Embryonic facial prominence (tissue), 1 donor: ENCODE measurements around the gene SNRNP200.
A peak's percentile ranks its signal among the peaks of the same experiment; 100 is the strongest.
"Not testable (repeated sequence)": the region's sequence is repeated elsewhere in the genome, so short reads cannot be mapped to it uniquely, and the experiment has no call there.

ENCODE experiments used
- DNase-seq: peaks from one replicate; pipeline ENCODE4 v3.0.0-alpha.2; 2016; ENCODE audit errors: extremely low spot score

SNRNP200 gene

DNA sequence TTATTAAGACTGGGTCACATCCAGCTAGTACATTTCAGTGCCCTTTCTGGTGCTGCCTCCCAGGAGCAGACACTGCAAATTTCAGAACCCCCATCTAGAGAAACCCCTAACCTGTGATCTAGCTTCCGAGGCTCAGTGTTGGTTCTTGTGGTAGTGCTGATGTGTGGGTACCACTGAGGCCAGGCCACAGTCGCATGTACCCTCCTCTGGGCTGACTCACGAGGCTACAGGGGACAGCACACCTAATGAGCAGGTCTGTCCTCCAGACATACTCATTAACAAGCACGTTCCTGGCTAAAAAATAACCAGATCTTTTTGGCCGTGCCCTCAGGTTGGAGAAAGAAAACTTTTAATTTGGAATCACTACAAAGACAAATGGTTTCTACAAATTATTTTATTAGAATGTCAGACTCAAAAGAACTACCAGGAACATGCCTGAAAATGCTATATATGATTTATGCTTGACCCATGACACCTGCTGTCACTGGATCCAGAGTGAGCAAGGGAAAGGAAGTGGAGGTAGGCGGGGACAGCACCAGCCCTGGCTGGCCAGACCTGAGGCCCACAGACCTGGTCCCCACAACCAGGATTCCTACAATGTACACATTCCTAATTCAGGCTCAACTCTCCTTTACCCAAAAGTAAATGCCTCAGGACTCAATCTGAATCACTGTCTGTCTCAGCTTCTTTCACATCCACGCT is 30.8 kb downstream of the SNRNP200 start:
- no peak for DNase-seq

DNA sequence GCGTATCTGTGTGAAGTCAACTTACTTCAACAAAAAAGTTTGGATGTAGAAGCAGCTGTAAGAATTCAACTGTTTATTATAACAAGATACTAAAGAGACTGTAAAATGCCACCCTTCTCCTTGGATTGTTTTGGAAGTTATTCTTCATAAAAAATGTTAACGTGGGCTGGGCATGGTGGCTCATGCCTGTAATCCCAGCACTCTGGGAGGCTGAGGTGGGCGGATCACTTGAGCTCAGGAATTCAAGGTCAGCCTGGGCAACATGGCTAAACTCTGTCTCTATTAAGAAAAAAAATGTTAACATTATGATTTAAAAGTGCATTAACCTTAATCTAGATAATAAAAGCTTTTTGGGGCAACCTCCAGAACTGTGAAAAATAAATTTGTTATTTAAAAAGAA is 31.6 kb downstream of the SNRNP200 start:
- no peak for DNase-seq

DNA sequence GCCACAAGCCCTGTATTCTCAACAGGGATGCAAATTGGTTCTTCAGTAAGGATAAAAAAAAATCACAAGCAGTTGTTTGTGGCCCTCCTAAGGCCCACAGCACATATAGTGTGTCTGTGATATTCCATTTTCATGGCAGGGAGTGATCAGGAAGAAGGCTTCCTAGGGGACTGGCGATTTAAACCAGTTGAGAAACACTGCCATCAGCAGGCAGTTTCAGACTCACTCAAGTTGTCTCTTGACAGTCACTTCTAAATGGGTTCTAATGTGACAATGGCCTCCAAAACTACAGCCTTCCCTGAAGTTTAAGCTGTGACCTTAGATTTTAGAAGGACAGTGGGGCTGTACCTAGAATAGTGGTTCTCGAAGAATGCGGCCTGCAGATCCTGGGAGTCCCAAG is 33.4 kb downstream of the SNRNP200 start:
- DNase-seq = no peak

DNA sequence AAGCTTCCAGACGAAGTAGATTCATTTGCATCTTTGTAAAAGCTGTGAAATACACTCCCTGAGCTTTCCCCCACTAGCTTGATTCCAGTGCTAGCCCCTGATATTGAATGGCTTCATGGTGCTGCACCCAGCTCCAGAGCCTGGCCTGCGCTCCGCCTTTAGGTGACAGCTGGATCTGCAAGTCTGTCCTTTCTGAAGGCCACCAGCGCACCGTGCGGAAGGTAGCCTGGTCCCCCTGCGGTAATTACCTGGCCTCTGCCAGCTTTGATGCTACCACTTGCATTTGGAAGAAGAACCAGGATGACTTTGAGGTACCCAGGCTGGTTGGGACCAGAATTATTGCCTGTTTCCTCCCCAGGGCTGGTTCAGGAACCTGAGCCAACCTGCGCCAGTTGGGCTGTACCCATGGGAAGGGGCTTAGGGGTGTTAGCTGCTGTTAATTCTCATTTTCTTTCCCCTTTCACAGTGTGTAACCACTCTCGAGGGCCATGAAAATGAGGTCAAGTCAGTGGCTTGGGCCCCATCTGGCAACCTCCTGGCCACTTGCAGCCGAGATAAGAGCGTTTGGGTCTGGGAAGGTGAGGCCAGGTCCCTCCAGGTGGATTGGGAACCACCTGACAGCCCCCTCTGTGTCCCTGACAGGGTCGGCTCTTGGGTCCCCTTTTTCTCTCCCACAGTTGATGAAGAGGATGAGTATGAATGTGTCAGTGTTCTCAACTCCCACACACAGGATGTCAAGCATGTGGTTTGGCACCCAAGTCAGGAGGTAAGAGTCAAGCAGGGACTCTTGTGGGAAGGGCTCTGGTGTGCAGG is 38.0 kb downstream of the SNRNP200 start:
- no peak for DNase-seq

DNA sequence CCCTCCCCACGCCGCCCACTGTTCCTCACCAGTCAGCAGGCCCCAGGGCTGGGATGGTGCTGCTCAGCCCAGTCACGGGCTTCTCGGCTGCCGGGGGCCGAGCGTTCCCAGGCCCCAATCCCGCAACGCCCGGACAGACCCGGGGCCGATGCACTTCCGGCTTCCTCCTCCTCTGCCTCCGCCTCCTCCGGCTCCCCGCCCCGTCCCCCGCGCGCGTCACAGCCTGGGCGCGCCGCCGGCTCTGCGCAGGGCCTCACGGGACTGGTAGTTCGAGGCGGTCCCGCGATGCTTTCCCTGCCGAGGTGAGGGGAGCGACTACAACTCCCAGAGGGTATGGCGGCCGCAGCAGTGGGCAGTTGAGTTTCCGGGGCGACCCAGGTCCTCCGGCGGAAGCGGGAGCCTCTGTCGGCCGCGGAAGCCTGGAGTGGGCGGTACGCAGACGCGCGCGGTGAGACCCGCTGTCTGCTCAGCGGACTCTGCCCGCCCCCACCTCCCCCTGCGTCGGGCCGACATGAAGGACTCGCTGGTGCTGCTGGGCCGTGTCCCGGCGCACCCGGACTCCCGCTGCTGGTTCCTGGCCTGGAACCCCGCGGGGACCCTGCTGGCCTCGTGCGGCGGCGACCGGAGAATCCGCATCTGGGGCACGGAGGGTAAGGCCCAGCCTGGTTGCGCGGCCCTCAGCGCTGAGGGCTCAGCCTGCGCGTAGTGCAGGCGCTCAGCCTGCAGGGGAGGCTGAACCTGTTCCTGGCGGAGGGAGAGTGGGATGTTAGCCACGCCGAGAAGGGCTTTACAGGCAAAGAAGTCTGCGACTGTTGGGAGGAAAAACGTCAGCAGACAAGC is 39.3 kb downstream of the SNRNP200 start, which contains the start of the genes CIAO1 and TMEM127:
CIAO1 (plus strand) TSS at position 386 of the 840 bp plus-strand sequence; CDS start at position 512, 126 bp downstream.
TMEM127 (minus strand) TSS at position 158 of the 840 bp plus-strand sequence. CDS start 616 bp downstream, outside the sequence.
- peak; percentile 93 for DNase-seq

DNA sequence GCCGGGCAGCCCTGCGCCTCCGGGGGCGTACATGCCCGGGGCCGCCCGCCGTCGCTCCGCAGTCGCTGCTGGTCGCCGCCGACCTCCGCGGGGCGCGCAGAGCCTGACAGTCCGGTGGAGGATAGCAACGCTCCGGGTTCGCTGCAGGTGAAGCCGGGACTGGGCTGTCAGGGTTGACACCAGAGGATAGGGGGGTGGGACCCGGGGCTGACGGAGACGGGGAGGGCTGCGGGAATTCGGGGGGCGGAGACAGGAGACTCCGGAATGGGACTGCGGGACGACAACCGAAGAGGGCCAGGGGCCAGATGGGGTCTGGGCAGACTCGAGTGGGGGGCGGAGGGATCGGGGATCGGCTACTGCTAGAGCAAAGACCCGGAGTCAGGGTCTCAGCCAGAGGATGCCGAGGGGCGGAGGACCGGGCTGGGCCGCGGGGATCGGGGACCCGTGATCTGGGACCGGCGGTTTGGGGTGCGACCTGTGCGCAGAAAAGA is 40.0 kb downstream of the SNRNP200 start:
- DNase-seq = no peak

DNA sequence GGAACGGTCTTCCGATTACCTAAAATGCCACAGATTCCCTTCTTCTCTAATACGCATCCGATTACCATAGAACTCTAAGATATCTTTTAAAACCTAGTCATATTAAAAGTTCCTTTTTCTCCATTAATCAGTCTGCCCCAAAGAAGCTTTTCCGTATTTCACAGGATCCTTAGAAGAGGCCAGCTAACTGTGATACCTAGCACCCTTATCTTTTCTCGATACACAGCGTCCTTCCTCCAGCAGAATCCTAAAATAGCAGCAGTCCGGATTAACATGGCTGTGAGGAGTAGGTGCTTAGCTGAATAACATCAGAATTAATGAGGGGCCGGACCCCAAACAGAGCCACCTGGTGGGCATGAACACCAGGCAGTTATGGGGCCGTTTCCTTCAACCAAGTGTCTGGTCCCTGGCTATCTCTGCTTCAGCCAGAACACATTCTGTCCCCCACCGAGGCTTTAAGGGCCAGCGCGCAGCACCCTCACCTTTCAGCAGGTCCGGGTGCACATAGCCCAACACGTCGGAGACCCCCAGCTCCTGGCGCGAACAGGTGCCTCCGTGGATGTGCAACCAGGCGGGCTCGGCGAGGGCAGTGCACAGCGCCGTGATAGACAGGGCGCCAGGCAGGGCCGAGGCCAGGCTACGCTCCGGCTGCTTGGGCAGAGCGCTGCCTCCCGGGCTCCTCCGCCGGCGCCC is 40.5 kb downstream of the SNRNP200 start:
- DNase-seq = no peak

DNA sequence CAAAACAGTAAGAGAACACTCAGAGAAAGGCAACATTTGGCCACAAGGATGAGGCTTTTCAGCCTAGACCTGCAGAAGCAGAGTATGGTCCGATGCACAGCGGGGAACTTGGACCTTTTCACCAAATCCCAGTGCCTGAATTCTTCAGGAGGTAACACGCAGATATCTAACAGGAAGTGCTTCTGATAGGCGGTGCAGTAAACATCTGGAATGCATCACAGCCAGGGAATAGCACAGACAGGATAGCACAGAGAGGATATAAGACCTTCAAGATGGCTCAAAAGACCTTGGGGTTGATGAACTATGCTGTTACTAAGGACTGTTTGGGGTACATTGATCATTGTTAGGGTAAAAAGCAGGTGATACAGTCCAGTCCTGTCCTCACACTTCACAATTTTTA is 41.3 kb downstream of the SNRNP200 start:
- DNase-seq = no peak

DNA sequence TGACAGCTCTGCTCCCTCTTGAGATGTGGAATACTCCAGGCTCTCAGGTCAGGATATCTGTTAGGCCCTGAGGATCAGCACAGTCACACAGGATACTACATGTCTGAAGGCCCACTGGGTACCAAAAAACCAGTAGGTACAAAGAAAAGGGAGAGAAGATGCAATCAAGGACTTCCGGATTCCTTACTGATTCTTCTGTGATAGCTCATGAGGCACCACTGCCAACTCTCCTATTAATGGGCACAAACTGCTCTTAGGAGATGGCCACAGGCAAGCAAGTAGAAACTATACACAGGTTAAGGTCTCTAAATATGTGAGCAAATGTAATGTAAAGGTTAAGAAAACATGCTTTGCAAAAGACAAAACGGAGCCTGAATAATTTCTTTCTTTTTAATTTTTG is 43.0 kb downstream of the SNRNP200 start:
- no peak for DNase-seq

DNA sequence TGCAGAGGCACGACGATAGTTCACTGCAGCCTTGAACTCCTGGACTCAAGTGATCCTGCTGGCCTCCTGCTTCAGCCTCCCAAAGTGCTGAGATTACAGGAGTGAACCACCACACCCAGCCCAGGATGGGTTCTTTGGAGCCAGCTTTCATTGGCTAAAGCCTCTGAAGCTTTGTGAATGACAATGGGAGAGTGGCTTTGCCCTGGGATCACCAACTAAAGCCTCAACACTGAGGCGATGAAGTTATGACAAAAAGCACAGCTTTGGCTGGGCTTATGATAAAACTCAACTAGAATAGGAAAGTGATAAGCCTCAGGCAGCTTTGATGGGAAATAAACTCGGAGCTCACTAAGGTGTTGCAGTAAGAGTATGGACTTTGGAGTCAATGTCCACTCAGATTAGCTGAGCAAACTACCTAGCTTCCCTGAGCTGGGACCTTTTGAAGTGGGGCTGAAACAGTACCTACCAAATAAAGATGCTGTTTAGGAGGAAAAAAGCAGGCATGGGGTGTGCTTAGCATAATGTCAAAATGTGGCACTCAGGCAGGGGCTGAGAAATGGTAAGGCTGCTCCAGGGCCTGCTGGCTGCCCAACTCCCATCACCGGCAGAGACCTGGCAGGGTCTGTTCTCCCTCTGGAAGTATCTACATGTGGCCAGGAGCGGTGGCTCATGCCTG is 43.9 kb downstream of the SNRNP200 start:
- no peak for DNase-seq

DNA sequence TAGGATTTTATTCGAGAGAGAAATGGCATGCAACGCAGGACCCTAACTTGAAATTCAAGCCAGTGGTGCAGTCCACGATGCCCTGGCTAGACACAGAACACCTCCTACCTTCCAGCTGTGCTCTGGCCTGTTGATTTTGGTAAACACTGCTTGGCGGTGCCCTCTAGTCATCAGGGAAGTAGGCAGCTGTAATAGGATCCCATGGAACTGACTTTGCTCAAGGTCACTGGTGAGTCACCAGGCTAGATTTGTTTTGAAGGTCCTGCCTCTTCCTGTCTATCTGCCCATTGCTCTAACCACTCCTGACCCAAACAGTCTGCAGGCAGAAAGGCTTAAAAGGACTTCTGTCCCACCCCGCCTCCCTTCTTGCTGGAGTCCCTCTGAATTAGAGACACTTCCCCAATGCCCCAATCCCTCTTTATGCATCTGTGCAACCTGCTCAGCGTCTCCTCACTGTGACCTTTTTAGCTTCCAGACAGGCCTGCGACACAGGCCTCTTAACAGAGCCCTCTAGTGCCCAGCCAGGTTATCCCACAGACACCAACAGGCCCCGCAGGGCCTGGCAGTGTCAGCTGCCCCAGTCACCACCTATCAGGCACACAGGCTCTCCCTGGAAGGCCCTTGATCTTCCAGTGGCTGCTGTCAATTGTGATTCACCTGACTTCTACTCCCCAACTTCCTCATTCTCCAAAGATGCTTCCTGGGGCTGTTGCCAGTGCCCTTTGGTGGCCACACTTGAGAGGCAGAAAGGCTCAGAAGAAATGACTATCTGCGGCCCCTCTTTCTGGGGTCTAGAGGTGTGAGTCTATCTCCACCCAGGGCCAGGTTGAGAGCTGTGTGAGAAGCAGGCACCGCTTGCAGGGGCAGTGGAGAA is 44.7 kb downstream of the SNRNP200 start:
- DNase-seq = no peak

DNA sequence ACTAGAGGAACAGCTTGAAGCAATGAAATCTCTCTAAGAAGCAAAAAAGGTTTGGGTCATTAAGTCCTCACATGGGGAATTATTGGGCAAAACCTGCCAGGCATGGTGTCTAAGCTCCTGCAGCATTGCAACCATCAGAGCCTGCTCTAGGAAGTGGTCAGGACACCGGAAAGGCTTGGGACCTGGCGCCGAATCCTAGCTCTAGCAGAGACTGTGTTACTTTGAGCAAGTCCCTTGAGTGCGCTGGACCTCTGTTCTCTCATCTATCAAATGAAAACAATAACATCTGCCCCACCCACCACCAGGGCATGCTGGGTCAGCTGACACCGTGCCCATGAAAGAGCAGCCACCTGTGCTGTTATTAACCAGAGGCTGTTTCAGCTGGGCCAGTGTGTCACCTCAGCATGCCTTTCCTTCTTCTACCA is 45.8 kb downstream of the SNRNP200 start:
- no peak for DNase-seq

DNA sequence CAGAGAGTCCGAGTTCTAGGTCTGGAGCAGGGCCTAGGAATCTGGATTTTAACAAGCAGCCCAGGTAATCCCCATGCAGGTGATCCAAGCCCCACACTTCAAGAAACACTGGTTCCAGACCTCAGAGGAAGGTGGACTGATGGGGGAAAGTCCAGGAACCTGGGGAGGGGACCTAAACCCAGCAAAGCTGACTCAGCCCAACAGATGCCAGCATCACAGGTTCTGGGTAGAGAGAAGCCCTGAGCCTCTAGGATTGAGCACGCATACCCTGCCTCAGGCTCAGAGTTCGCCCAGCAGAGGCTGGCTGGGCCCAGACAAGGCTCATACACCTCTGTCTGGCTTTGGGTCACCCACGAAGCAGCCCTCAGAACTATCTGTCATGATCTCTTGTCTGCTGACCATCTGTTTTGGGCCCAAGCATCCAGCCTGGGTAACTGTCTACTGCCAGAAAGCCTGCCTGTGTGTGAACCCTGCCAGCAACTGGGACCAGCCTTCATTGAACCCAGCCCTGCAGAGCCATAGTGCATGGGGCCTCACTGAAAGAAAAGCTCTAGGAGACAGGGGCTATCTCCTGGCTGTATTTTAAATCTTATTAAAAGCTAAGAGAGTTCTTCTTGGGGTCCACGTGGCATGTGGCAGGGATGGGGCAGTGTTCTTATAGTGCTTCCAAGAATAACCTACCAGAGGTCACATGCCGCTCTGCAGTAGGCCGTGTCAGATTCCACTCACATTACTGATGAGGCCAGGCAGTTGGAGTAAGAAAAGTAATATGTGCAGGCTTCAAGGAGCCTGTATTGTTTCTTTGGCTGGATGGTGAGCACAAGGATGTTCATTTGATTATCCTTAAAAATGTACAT is 47.0 kb downstream of the SNRNP200 start:
- no peak for DNase-seq

DNA sequence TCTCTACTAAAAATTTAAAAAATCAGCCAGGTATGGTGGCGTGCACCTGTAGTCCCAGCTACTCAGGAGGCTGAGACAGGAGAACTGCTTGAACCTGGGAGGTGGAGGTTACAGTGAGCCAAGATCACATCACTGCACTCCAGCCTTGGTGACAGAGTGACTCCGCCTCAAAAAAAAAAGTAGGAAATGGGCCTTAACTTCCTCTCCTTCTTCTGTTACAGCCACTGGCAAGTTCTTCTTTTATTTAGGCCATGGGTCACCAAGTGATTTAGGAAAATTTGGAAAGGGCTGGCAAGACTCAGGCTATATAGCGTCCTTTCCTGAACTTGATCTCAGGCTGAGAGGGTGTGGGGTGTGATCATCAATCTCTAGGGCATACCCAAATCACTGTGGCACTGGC is 47.6 kb downstream of the SNRNP200 start:
- DNase-seq = not testable (repeated sequence)

DNA sequence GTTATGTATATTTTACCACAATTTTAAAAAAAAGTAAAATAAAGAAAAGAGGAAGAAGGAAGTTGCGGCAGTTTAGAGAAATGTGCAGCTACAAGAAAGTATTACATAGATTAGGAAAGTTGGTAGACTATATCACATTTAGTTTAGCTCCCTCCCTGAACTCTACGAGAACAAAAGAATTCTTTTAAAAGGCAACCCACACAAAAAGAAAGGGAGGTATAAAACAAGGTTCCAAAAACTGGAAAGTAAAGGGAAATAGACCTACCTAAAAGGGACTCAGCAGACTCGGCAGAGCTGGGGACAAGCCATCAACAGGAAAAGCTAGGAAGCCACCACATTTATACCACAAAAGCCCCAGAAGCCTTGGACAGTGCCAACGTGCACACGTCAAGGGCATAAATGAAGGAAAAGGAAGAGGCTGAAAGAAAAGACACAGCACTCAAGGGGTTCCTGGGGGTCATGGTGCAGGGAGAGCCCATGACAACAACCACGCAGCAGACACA is 48.7 kb downstream of the SNRNP200 start:
- no peak for DNase-seq

DNA sequence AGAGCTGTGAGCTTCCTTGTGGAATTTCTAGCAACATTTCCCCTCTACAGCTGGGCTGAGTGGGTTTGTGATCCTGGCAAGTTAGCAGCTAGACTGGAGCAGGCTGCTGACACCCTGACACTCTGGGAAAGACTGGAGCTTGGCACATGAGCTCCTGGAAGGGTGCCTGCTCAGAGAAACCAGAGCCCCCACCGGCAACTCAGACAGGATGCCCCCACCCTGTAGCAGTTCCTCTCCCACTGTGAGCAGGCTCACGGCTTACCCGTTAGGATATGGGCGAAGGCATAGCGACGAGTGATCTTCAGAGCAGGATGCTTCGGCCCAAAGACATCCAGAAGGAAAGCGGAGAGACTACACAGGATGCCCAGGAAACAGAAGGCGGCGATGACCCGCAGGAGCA is 50.8 kb downstream of the SNRNP200 start:
- no peak for DNase-seq

DNA sequence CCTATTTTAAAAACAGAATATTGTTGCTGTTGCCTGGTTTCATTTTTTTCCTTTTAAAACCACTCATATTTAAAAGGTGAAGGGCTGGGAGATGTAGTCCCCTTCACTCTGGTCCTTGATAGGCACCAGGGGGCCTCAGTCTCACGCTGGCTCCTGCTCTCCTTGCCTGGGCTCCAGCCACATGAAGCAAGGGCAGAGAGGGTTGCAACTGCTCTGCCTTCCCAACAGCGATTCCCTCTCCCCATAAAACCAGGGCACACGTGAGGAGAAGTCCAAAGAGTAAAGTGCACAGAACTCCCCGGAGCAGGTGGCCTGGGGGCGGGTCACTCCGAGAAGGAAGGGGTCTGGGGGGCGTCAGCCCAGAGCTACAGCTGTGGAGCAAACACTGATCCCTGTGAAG is 52.3 kb downstream of the SNRNP200 start:
- DNase-seq = no peak

DNA sequence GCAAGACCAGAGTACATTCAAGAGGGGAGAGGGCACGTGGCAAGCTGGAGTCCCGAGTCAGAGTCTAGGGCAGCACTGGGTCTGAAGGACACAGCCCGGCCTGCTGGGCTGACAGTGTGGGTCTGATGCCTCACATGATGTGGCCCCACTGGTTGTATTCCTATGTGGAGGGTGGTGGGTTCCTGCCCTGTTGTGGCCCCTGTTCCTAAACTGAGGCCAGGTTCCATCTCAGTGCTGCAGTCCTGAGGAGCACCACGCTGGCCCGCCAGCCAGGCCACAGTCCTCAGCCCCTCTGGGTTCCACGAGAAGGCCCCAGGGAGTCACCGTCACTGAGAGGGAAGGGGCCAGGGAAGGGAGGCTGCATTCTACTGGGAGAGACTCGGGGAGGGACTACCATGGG is 52.8 kb downstream of the SNRNP200 start:
- no peak for DNase-seq
